Right lobe of liver (tissue), 4 donors: Measurements from ENCODE around the gene DAGLA.

Experiments
- CTCF ChIP-seq, 4 donors: fragments of 200-600 bp in 3 of 4; fragments of 450-650 bp in 1 of 4; IDR thresholded peaks; one replicate each; pipeline versions ENCODE4 v1.5.1 to v1.8.0; 2016 to 2022; ENCODE audit warnings: antibody characterized with exemption in 4 of 4, mild to moderate bottlenecking in 2 of 4
- POLR2A ChIP-seq: fragments of 450-650 bp; IDR thresholded peaks from one replicate; pipeline ENCODE4 v1.6.1; 2017; ENCODE audit warnings: antibody characterized with exemption, mild to moderate bottlenecking
- donor health status: DM: no; HTN: no; CAD: no.
- donor health status: DM: no; HTN: no; CAD: no.
- donor health status: DM: no; HTN: yes; CAD: no.

- TF ChIP-seq POLR2A = no peak
- no peak for TF ChIP-seq CTCF (IDR thresholded peaks at IDR 0.05)
Measured at GRCh38 chr11:61751384-61751783, 71.2 kb downstream of the DAGLA start.
